H9 (cell line): ENCODE data around the gene VPS54. TPM values are rescaled to one million over a fixed set of nuclear protein-coding genes. Genes with fewer than 3 reads are reported as not detected.
"Not testable (repeated sequence)": the region's sequence is repeated elsewhere in the genome, so short reads cannot be mapped to it uniquely, and the experiment has no call there.

Experiments used
- DNase-seq: peaks from one replicate; pipeline ENCODE4 v3.0.0-alpha.2; 2017
- H2AFZ ChIP-seq: one replicate; pipeline ENCODE4 v1.6.1; 2013; ENCODE audit warnings: mild to moderate bottlenecking, low read length, control low read depth, moderate library complexity
- H2AK5ac ChIP-seq: 2 replicates; pipeline ENCODE4 v1.6.1; 2013; ENCODE audit warnings: low read length, control low read depth, mixed read lengths; ENCODE audit not compliant: insufficient read length
- H2BK120ac ChIP-seq: one replicate; pipeline ENCODE4 v1.6.1; 2013; ENCODE audit warnings: low read depth, mild to moderate bottlenecking, low read length, control low read depth, inconsistent platforms; ENCODE audit not compliant: poor library complexity, severe bottlenecking
- H2BK12ac ChIP-seq: 2 replicates; pipeline ENCODE4 v1.6.1; 2013; ENCODE audit warnings: low read length, control low read depth, mixed read lengths, low read depth; ENCODE audit not compliant: insufficient read length
- H2BK15ac ChIP-seq: 2 replicates; pipeline ENCODE4 v1.6.1; 2013; ENCODE audit warnings: low read depth, low read length, control low read depth
- H2BK20ac ChIP-seq: one replicate; pipeline ENCODE4 v1.6.1; 2013; ENCODE audit warnings: low read depth, mild to moderate bottlenecking, low read length, control low read depth, inconsistent platforms; ENCODE audit not compliant: poor library complexity, severe bottlenecking
- H2BK5ac ChIP-seq: 2 replicates; pipeline ENCODE4 v1.6.1; 2013; ENCODE audit warnings: low read length, control low read depth, mixed read lengths; ENCODE audit not compliant: insufficient read length
- H3K14ac ChIP-seq: 2 replicates; pipeline ENCODE4 v1.6.1; 2013; ENCODE audit warnings: low read length, control low read depth; ENCODE audit not compliant: insufficient read depth
- H3K18ac ChIP-seq: 2 replicates; pipeline ENCODE4 v1.6.1; 2013; ENCODE audit warnings: low read depth, mild to moderate bottlenecking, mixed read lengths, low read length, control low read depth; ENCODE audit not compliant: insufficient read length
- H3K23ac ChIP-seq: 2 replicates; pipeline ENCODE4 v1.6.1; 2013; ENCODE audit warnings: low read length, control low read depth, mixed read lengths, low read depth; ENCODE audit not compliant: insufficient read length
- H3K23me2 ChIP-seq: 2 replicates; pipeline ENCODE4 v1.6.1; 2013; ENCODE audit warnings: low read depth, mild to moderate bottlenecking, mixed read lengths, low read length, control low read depth; ENCODE audit not compliant: insufficient read length, poor library complexity, severe bottlenecking
- H3K27ac ChIP-seq: 2 replicates; pipeline ENCODE4 v1.5.1; 2013; ENCODE audit warnings: low read length, control low read depth, mixed read lengths, low read depth; ENCODE audit not compliant: insufficient read length
- H3K27me3 ChIP-seq: 2 replicates; pipeline ENCODE4 v1.6.1; 2013; ENCODE audit warnings: low read length, control low read depth, inconsistent platforms; ENCODE audit not compliant: insufficient read depth
- H3K4ac ChIP-seq: 2 replicates; pipeline ENCODE4 v1.6.1; 2013; ENCODE audit warnings: low read depth, mild to moderate bottlenecking, control low read depth, inconsistent platforms, low read length, moderate library complexity
- H3K4me1 ChIP-seq: 2 replicates; pipeline ENCODE4 v1.6.1; 2013; ENCODE audit warnings: low read length, control low read depth, inconsistent platforms; ENCODE audit not compliant: insufficient read depth
- H3K4me2 ChIP-seq: 2 replicates; pipeline ENCODE4 v1.6.1; 2013; ENCODE audit warnings: low read length, control low read depth, mixed read lengths; ENCODE audit not compliant: insufficient read length, insufficient read depth
- H3K56ac ChIP-seq: 2 replicates; pipeline ENCODE4 v1.6.1; 2013; ENCODE audit warnings: low read depth, mild to moderate bottlenecking, mixed read lengths, low read length, control low read depth; ENCODE audit not compliant: insufficient read length
- H3K79me1 ChIP-seq: 2 replicates; pipeline ENCODE4 v1.6.1; 2013; ENCODE audit warnings: low read depth, mild to moderate bottlenecking, moderate library complexity, low read length, control low read depth, inconsistent platforms; ENCODE audit not compliant: insufficient read depth, poor library complexity, severe bottlenecking
- H3K79me2 ChIP-seq: 2 replicates; pipeline ENCODE4 v1.6.1; 2013; ENCODE audit warnings: low read length, control low read depth, inconsistent platforms; ENCODE audit not compliant: insufficient read depth
- H3K9ac ChIP-seq: 2 replicates; pipeline ENCODE4 v1.6.1; 2013; ENCODE audit warnings: low read length, control low read depth, mixed read lengths; ENCODE audit not compliant: insufficient read length; ENCODE audit errors: extremely low read depth
- H3K9me3 ChIP-seq: one replicate; pipeline ENCODE4 v1.6.1; 2013; ENCODE audit warnings: low read depth, low read length, inconsistent platforms; ENCODE audit not compliant: control insufficient read depth
- H3T11ph ChIP-seq: one replicate; pipeline ENCODE4 v1.6.1; 2013; ENCODE audit warnings: mild to moderate bottlenecking, low read length, control low read depth, inconsistent platforms
- H4K20me1 ChIP-seq: one replicate; pipeline ENCODE4 v1.6.1; 2013; ENCODE audit not compliant: control insufficient read depth, insufficient read length, insufficient read depth
- H4K5ac ChIP-seq: 2 replicates; pipeline ENCODE4 v1.6.1; 2013; ENCODE audit warnings: low read depth, mild to moderate bottlenecking, mixed read lengths, low read length, control low read depth; ENCODE audit not compliant: insufficient read length
- H4K8ac ChIP-seq: replicated peaks from 2 replicates; pipeline ENCODE4 v1.6.1; 2013; ENCODE audit warnings: low read length, control low read depth, mixed read lengths, low read depth; ENCODE audit not compliant: insufficient read length
- H4K91ac ChIP-seq: 2 replicates; pipeline ENCODE4 v1.6.1; 2013; ENCODE audit warnings: low read depth, mild to moderate bottlenecking, moderate library complexity, mixed read lengths, low read length, control low read depth; ENCODE audit not compliant: insufficient read length
- H3K27ac Mint-ChIP-seq, 3 experiments: 2 replicates in 2 of 3; 3 replicates in 1 of 3; pipeline ENCODE4 v1.8.0; 2020 to 2021; ENCODE audit warnings: mixed read lengths in 3 of 3, mild to moderate bottlenecking in 1 of 3, moderate library complexity in 1 of 3
- H3K27me3 Mint-ChIP-seq: 2 replicates; pipeline ENCODE4 v1.8.0; 2021; ENCODE audit warnings: low read depth, mild to moderate bottlenecking, moderate library complexity, mixed read lengths
- H3K36me3 Mint-ChIP-seq, 3 experiments: 2 replicates in 2 of 3; 3 replicates in 1 of 3; pipeline ENCODE4 v1.8.0; 2020 to 2021; ENCODE audit warnings: low read depth in 3 of 3, mixed read lengths in 3 of 3; ENCODE audit not compliant: insufficient read depth in 1 of 3
- H3K4me1 Mint-ChIP-seq, 2 experiments: 2 replicates each; pipeline ENCODE4 v1.8.0; 2020; ENCODE audit warnings: mixed read lengths in 2 of 2
- H3K4me3 Mint-ChIP-seq, 2 experiments: 2 replicates in 1 of 2; 3 replicates in 1 of 2; pipeline ENCODE4 v1.8.0; 2020 to 2021; ENCODE audit warnings: mild to moderate bottlenecking in 2 of 2, mixed read lengths in 2 of 2, moderate library complexity in 1 of 2
- H3K9me3 Mint-ChIP-seq, 2 experiments: 2 replicates in 1 of 2; 3 replicates in 1 of 2; pipeline ENCODE4 v1.8.0; 2020; ENCODE audit warnings: mild to moderate bottlenecking in 2 of 2, mixed read lengths in 2 of 2, moderate library complexity in 1 of 2
- CTCF ChIP-seq: fragments of 200-600 bp; sonication (generic); conservative IDR thresholded peaks from 3 replicates; pipeline ENCODE4 v1.8.0; 2021; ENCODE audit warnings: antibody characterized with exemption, mild to moderate bottlenecking
- WGBS: extraction: QIAGEN DNeasy Blood & Tissue Kit; methylation state at CpG from one replicate; pipeline ENCODE4 v1.1.7; 2013; ENCODE audit warnings: missing lambda C conversion rate, low lambda C conversion rate, mixed read lengths; ENCODE audit not compliant: insufficient read length; ENCODE audit errors: extremely low coverage; 5-methylcytosine and 5-hydroxymethylcytosine counted together
- total RNA-seq: library from RNA; stranded (reverse); gene quantifications from 2 replicates; pipeline ENCODE4 v1.2.1, GENCODE V29; 2021

Gene VPS54
- total RNA-seq, 1 experiment from 2014 or later, result 13.4 TPM

- Histone ChIP-seq H3K79me2 (no peaks in the 10 kb centered on the region), H3K27me3 (no peaks in the 10 kb centered on the region), H3K4me1 (no peaks in the 10 kb centered on the region), H3K14ac (no peak overlapping the region), H2BK15ac (no peak overlapping the region), H3T11ph (no peak overlapping the region), H4K5ac (no peak overlapping the region), H3K79me1 (no peaks in the 10 kb centered on the region), H3K23ac (no peak overlapping the region), H2AFZ (no peak overlapping the region), H3K56ac (no peak overlapping the region), H2BK12ac (no peak overlapping the region), H3K27ac (no peak overlapping the region), H3K23me2 (no peaks in the 10 kb centered on the region), H3K4me2 (no peak overlapping the region), H3K18ac (no peak overlapping the region), H4K91ac (no peak overlapping the region), H2BK120ac (no peak overlapping the region), H4K8ac (no peak overlapping the region), H3K4ac (no peak overlapping the region), H2BK5ac (no peak overlapping the region), H3K9ac (no peak overlapping the region), H4K20me1 (no peaks in the 10 kb centered on the region), H2AK5ac (no peak overlapping the region), H3K9me3 (peaks cover 5% of the 10 kb centered on the region), H2BK20ac (no peak overlapping the region)
- TF ChIP-seq CTCF, result no peak
- no CpG with 5 or more reads among the region's 5 CpGs for WGBS
- Mint-ChIP-seq H3K4me3 (no peak overlapping the region), H3K27me3 (no peaks in the 10 kb centered on the region; the same call in 1 of the 2 replicates), H3K27ac (no peak overlapping the region; a peak in 1 of 7 replicates), H3K4me1 (peaks cover 22 to 27% of the 10 kb centered on the region in 2 experiments), H3K36me3 (peaks cover 29 to 47% (median 37%) of the 10 kb centered on the region in 3 experiments), H3K9me3 (peaks cover 34 to 39% of the 10 kb centered on the region in 2 experiments)
- DNase-seq, result no peak
These were observed 25.4 kb downstream of the VPS54 start for GRCh38 chr2:63993871-63994270.

DNA sequence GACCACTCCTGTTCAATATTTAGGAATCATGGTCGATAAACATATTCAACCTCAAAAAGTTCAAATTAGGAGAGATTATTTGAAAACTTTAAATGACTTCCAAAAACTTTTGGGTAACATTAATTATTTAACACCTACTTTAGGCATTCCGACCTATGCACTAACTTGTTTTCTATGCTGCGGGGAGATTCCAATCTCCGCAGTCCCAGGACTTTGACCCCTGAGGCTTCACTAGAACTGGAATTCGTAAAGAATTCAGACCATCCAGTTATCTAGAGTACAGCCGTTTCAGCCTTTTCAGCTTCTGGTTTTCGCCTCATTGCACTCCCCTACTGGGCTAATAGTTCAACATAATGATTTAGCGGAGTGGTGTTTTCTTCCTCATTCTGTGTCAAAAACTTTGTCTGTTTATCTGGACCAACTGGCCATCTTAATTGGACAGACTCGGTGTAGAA, 26.1 kb downstream of the VPS54 start:
- H4K20me1 ChIP-seq, H2BK120ac ChIP-seq, H3K9ac ChIP-seq, H4K5ac ChIP-seq, H3K79me1 ChIP-seq, H3K23me2 ChIP-seq, H2BK12ac ChIP-seq, H3K14ac ChIP-seq, H2BK20ac ChIP-seq, H3K9me3 ChIP-seq, H3K18ac ChIP-seq, H4K8ac ChIP-seq, H3K4me3 Mint-ChIP-seq, DNase-seq, H3T11ph ChIP-seq, H3K4me1 ChIP-seq, H3K79me2 ChIP-seq, H2BK5ac ChIP-seq, H3K27me3 Mint-ChIP-seq, H2BK15ac ChIP-seq, H4K91ac ChIP-seq, H3K27me3 ChIP-seq, H3K23ac ChIP-seq, H3K4me2 ChIP-seq, H3K4ac ChIP-seq, H3K27ac ChIP-seq, H3K56ac ChIP-seq, H2AK5ac ChIP-seq, H2AFZ ChIP-seq: not testable (repeated sequence)
- peaks cover 27 to 35% of the 10 kb centered on the region in 2 experiments for H3K9me3 Mint-ChIP-seq
- peaks cover 22 to 27% of the 10 kb centered on the region in 2 experiments for H3K4me1 Mint-ChIP-seq
- WGBS, result no CpG with 5 or more reads among the region's 9 CpGs
- H3K27ac Mint-ChIP-seq, result peak overlapping the region in 1 of 3 experiments; percentile 35; a peak in 1 of 7 replicates
- peaks cover 25 to 40% (median 35%) of the 10 kb centered on the region in 3 experiments for H3K36me3 Mint-ChIP-seq
